Gastroesophageal sphincter (tissue), 4 donors: ENCODE measurements around the gene KIZ. TPM values are rescaled to one million over a fixed set of nuclear protein-coding genes. Genes with fewer than 3 reads are reported as not detected.
"Not testable (repeated sequence)": the region's sequence is repeated elsewhere in the genome, so short reads cannot be mapped to it uniquely, and the experiment has no call there.

Experiments
- ATAC-seq: fragments of 150-250 bp; one replicate; pipeline ENCODE4 v1.9.1; 2016; ENCODE audit warnings: mild to moderate bottlenecking, moderate library complexity
- H3K27ac ChIP-seq, 4 donors: fragments of 200-600 bp; sonication (generic) in 3 of 4; 1 replicate in 3 of 4; 2 replicates in 1 of 4; pipeline ENCODE4 v1.5.1; 2016 to 2019
- H3K27me3 ChIP-seq: fragments of 200-600 bp; sonication (generic); one replicate; pipeline ENCODE4 v1.5.1; 2019
- H3K36me3 ChIP-seq, 2 donors: fragments of 200-600 bp; sonication (generic); one replicate each; pipeline ENCODE4 v1.5.1; 2019; ENCODE audit warnings: control low read depth in 1 of 2
- H3K4me1 ChIP-seq, 3 donors: fragments of 200-600 bp; sonication (generic); 1 replicate in 2 of 3; 2 replicates in 1 of 3; pipeline ENCODE4 v1.5.1; 2016 to 2019; ENCODE audit warnings: control low read depth in 2 of 3
- H3K4me3 ChIP-seq, 2 donors: fragments of 200-600 bp; sonication (generic); one replicate each; pipeline ENCODE4 v1.5.1; 2019; ENCODE audit warnings: mild to moderate bottlenecking in 1 of 2, moderate library complexity in 1 of 2
- H3K9me3 ChIP-seq, 3 donors: fragments of 200-600 bp; sonication (generic); one replicate each; pipeline ENCODE4 v1.5.1; 2017 to 2019; ENCODE audit warnings: control low read depth in 2 of 3
- EP300 ChIP-seq: sonication (generic); formaldehyde crosslinking; IDR thresholded peaks from one replicate; pipeline ENCODE4 v1.6.1; 2017; ENCODE audit warnings: antibody characterized with exemption, mild to moderate bottlenecking
- POLR2A ChIP-seq, 2 donors: fragments of 450-650 bp; IDR thresholded peaks; one replicate each; pipeline ENCODE4 v1.6.1; 2017; ENCODE audit warnings: antibody characterized with exemption in 2 of 2, mild to moderate bottlenecking in 2 of 2, moderate library complexity in 1 of 2
- POLR2AphosphoS5 ChIP-seq: sonication (generic); formaldehyde crosslinking; IDR thresholded peaks from one replicate; pipeline ENCODE4 v1.6.1; 2017; ENCODE audit warnings: antibody characterized with exemption
- WGBS, 2 donors: methylation state at CpG; one replicate each; pipeline ENCODE4 v1.1.5; 2018; ENCODE audit warnings: low coverage in 1 of 2; 5-methylcytosine and 5-hydroxymethylcytosine counted together
- total RNA-seq, 4 donors: library from RNA; depleted of rRNA; stranded (reverse); fragments of >200 nt; gene quantifications; one replicate each; pipeline ENCODE4 v1.1.0, GENCODE V29; 2016
- TF ChIP-seq, protein P1 (sequence below), 4 experiments: fragments of 200-600 bp in 2 of 4; fragments of 450-650 bp in 2 of 4; sonication (generic) in 1 of 4; IDR thresholded peaks; one replicate each; pipeline ENCODE4 v1.5.1; 2017 to 2019; ENCODE audit warnings: antibody characterized with exemption in 4 of 4, mild to moderate bottlenecking in 2 of 4, moderate library complexity in 2 of 4

The KIZ gene
- total RNA-seq, 4 donors from 2014 or later = 19.9 to 31.0 (median 30.6) TPM

DNA sequence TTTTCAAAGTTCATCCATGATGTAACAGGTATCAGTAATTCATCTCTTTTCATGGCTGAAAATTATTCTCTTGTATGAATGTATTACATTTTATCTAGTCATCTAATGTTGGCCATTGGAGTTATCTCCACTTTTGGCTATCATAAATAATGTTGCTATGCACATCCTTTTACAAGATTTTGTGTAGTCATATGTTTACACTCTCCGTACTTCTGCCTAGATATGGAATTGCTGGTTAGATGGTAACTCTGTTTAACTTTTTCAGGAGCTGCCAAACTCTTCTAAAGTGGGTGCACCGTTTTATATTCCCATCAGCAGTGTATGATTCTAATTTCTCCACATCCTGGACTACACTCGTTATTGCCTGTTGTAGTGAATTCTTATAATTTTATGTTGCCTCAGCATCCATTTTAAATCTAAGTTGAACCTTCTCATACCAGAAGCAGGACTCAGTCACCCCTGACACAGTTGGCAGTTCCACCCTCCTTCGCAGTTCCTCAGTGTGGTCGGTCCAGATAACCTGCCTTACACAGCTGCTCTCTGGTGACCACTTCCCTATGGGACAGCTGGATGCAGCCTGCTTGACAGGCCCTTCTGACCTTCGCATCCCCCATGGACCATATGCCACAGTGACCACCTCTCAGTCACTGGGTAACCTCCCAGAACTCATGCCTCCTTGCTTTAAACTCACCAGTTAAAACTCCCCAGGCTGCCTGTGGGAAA, 33.9 kb downstream of the KIZ start:
- H3K4me1 ChIP-seq = no peaks in the 10 kb centered on the region
- TF ChIP-seq POLR2A (IDR thresholded peaks at IDR 0.05) (no peak), EP300 (no peak)
- WGBS, 2 donors = 88 to 89% methylated on average over 3 to 6 of the region's 6 CpGs
- H3K36me3 ChIP-seq = peaks cover 0 to 53% of the 10 kb centered on the region in 2 donors
- no peaks in the 10 kb centered on the region for H3K9me3 ChIP-seq
- H3K27ac ChIP-seq = no peak overlapping the region
- ATAC-seq = no peak
- H3K27me3 ChIP-seq = no peaks in the 10 kb centered on the region
- no peak overlapping the region for H3K4me3 ChIP-seq

DNA sequence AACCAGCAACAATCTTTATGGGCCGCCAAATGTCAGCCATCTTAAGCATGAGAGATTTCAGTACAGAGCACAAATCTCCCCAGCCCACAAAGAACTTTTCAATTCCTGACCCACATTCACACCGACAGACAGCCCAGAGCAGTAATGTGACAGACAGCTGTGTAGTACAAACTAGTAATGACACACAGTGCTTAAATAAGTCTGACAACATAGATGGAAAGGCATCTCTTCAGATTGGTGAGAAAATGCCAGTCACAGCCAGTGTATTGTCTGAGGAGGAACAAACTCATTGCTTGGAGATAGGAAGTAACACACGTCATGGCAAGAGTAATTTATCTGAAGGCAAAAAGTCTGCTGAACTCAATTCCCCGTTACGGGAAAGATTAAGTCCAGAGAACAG, 36.0 kb downstream of the KIZ start:
- no peak for ATAC-seq

DNA sequence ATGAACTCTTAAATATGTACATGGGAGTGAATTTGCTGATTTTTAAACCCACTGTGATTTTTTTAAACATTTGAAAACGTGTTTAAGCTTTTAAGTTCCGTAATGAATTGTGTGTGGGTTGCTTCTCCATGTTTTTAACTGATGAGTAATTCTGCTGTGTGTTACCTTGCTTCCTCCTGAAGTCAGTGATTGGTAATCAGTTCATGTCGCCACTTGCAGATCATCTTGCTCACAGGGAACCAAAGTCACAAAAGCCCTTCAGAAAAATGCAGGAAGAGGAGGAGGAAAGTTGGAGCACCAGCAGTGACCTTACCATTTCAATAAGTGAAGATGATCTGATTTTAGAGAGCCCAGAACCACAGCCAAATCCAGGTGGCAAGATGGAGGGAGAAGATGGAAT, 36.7 kb downstream of the KIZ start:
- no peak overlapping the region for H3K27ac ChIP-seq
- H3K4me1 ChIP-seq = no peaks in the 10 kb centered on the region
- no peaks in the 10 kb centered on the region for H3K27me3 ChIP-seq
- H3K9me3 ChIP-seq = no peaks in the 10 kb centered on the region
- no peak for TF ChIP-seq POLR2A (IDR thresholded peaks at IDR 0.05)
- TF ChIP-seq, protein P1, sequence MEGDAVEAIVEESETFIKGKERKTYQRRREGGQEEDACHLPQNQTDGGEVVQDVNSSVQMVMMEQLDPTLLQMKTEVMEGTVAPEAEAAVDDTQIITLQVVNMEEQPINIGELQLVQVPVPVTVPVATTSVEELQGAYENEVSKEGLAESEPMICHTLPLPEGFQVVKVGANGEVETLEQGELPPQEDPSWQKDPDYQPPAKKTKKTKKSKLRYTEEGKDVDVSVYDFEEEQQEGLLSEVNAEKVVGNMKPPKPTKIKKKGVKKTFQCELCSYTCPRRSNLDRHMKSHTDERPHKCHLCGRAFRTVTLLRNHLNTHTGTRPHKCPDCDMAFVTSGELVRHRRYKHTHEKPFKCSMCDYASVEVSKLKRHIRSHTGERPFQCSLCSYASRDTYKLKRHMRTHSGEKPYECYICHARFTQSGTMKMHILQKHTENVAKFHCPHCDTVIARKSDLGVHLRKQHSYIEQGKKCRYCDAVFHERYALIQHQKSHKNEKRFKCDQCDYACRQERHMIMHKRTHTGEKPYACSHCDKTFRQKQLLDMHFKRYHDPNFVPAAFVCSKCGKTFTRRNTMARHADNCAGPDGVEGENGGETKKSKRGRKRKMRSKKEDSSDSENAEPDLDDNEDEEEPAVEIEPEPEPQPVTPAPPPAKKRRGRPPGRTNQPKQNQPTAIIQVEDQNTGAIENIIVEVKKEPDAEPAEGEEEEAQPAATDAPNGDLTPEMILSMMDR (IDR thresholded peaks at IDR 0.05) = no peak
- no peak for TF ChIP-seq POLR2AphosphoS5
- TF ChIP-seq EP300 = no peak
- peaks cover 0 to 77% of the 10 kb centered on the region in 2 donors for H3K36me3 ChIP-seq
- no peak for ATAC-seq
- WGBS, 2 donors = 82 to 86% methylated on average over 2 to 3 of the region's 3 CpGs
- no peak overlapping the region for H3K4me3 ChIP-seq

More for the DNA sequence above, 36.0 kb downstream of the KIZ start:
- Histone ChIP-seq H3K4me3 (no peak overlapping the region), H3K27ac (no peak overlapping the region), H3K4me1 (no peaks in the 10 kb centered on the region), H3K27me3 (no peaks in the 10 kb centered on the region), H3K9me3 (no peaks in the 10 kb centered on the region), H3K36me3 (peaks cover 0 to 70% of the 10 kb centered on the region in 2 donors)
- no peak for TF ChIP-seq POLR2A (IDR thresholded peaks at IDR 0.05)
- TF ChIP-seq POLR2AphosphoS5 = no peak
- TF ChIP-seq EP300 = no peak
- TF ChIP-seq, protein P1 (IDR thresholded peaks at IDR 0.05) = no peak
- 84 to 87% methylated on average over 5 of the region's 5 CpGs for WGBS, 2 donors

DNA sequence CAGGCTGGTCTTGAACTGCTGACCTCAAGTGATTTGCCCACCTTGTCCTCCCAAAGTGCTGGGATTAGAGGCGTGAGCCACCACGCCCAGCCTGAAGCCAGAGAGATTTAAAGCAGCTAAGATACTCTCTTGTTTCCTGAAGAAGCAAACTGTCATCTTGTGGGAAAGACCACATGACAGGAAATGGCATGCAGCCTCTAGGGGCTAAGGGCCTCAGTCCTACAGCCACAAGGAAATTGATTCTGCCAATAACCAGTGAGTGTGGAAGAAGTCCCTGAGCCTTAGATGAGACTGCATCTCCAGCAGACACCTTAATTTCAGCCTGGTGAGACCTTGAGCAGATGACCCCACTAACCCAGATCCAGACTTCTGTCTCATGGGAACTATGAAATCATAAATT, 40.9 kb downstream of the KIZ start:
- Histone ChIP-seq H3K4me3 (no peak overlapping the region), H3K4me1 (no peaks in the 10 kb centered on the region), H3K27ac (no peak overlapping the region), H3K27me3 (no peaks in the 10 kb centered on the region), H3K9me3 (no peaks in the 10 kb centered on the region), H3K36me3 (peaks cover 0 to 60% of the 10 kb centered on the region in 2 donors)
- WGBS, 2 donors = no CpG with 5 or more reads among the region's 2 CpGs
- no peak for ATAC-seq
- no peak for TF ChIP-seq POLR2A (IDR thresholded peaks at IDR 0.05)
- TF ChIP-seq EP300 = no peak
- TF ChIP-seq, protein P1 (IDR thresholded peaks at IDR 0.05) = no peak
- no peak for TF ChIP-seq POLR2AphosphoS5

DNA sequence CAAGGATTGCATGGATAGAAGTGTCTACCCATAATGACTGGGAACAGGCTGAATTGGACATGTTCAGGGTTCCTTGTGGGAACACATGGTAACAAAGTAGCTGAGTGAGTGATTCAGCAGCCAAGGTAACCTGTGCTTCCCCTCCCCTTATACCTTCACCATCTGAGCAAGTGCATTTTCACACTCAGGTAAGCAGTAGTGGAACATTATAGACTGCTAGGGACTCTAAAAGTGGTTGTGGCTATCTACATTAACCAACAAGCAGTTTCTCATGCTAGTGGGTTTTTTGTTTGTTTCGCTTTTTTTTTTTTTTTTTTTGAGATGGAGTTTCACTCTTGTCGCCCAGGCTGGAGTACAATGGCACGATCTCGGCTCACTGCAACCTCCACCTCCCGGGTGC, 41.4 kb downstream of the KIZ start:
- no peak overlapping the region for H3K27ac ChIP-seq
- H3K9me3 ChIP-seq = no peaks in the 10 kb centered on the region
- no peaks in the 10 kb centered on the region for H3K27me3 ChIP-seq
- WGBS, 2 donors = 96 to 100% methylated on average over 1 to 4 of the region's 5 CpGs
- no peaks in the 10 kb centered on the region for H3K4me1 ChIP-seq
- H3K36me3 ChIP-seq = peaks cover 0 to 55% of the 10 kb centered on the region in 2 donors
- TF ChIP-seq EP300 (no peak), POLR2A (IDR thresholded peaks at IDR 0.05) (no peak), POLR2AphosphoS5 (no peak)
- TF ChIP-seq, protein P1 (IDR thresholded peaks at IDR 0.05) = no peak
- ATAC-seq = no peak
- no peak overlapping the region for H3K4me3 ChIP-seq

DNA sequence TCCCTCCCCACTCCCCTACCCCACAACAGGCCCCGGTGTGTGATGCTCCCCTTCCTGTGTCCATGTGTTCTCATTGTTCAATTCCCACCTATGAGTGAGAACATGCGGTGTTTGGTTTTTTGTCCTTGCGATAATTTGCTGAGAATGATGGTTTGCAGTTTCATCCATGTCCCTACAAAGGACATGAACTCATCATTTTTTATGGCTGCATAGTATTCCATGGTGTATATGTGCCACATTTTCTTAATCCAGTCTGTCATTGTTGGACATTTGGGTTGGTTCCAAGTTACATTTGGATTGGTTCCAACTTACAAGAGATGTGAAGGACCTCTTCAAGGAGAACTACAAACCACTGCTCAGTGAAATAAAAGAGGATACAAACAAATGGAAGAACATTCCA, 42.2 kb downstream of the KIZ start:
- H3K27me3 ChIP-seq, H3K4me1 ChIP-seq, H3K27ac ChIP-seq, H3K9me3 ChIP-seq, ATAC-seq, H3K4me3 ChIP-seq: not testable (repeated sequence)
- 80 to 100% methylated on average over 1 to 3 of the region's 3 CpGs for WGBS, 2 donors
- H3K36me3 ChIP-seq = peaks cover 0 to 47% of the 10 kb centered on the region in 2 donors
